Thymus (tissue), 11 donors: ENCODE measurements around the gene IER5L. TPM values are rescaled to one million over a fixed set of nuclear protein-coding genes. Genes with fewer than 3 reads are reported as not detected.

ENCODE experiments used
- DNase-seq, 9 donors: peaks; one replicate each; pipeline ENCODE4 v3.0.0-alpha.2; 2013; ENCODE audit warnings: low spot score in 9 of 9, low read depth in 6 of 9, missing footprints in 1 of 9
- H3K27ac ChIP-seq, 2 donors: one replicate each; pipeline ENCODE4 v1.5.1; 2013; ENCODE audit warnings: control low read depth in 1 of 2, low read depth in 1 of 2, low read length in 1 of 2, mild to moderate bottlenecking in 1 of 2, moderate library complexity in 1 of 2
- H3K27me3 ChIP-seq, 2 donors: one replicate each; pipeline ENCODE4 v1.5.1; 2013; ENCODE audit warnings: low read length in 1 of 2; ENCODE audit not compliant: control insufficient read depth in 2 of 2, insufficient read depth in 1 of 2
- H3K36me3 ChIP-seq, 2 donors: one replicate each; pipeline ENCODE4 v1.5.1; 2013; ENCODE audit warnings: low read length in 1 of 2, mild to moderate bottlenecking in 1 of 2, moderate library complexity in 1 of 2; ENCODE audit not compliant: control insufficient read depth in 2 of 2, insufficient read depth in 2 of 2
- H3K4me1 ChIP-seq, 2 donors: one replicate each; pipeline ENCODE4 v1.5.1; 2013; ENCODE audit warnings: low read length in 2 of 2; ENCODE audit not compliant: control insufficient read depth in 2 of 2, insufficient read depth in 2 of 2
- H3K4me3 ChIP-seq, 2 donors: one replicate each; pipeline ENCODE4 v1.5.1; 2013; ENCODE audit warnings: low read length in 2 of 2, control low read depth in 1 of 2, mild to moderate bottlenecking in 1 of 2
- H3K9me3 ChIP-seq, 2 donors: one replicate each; pipeline ENCODE4 v1.5.1; 2013; ENCODE audit warnings: low read length in 1 of 2, mild to moderate bottlenecking in 1 of 2; ENCODE audit not compliant: control insufficient read depth in 2 of 2, insufficient read depth in 1 of 2
- WGBS: extraction: QIAGEN DNeasy Blood & Tissue Kit; methylation state at CpG from one replicate; pipeline ENCODE4 v1.1.7; 2013; 5-methylcytosine and 5-hydroxymethylcytosine counted together
- polyA plus RNA-seq: library from polyadenylated mRNA; stranded (reverse); fragments of 200-250 nt; gene quantifications from one replicate; pipeline ENCODE4 v1.2.3, GENCODE V29; 2013
- total RNA-seq: library from RNA; stranded (reverse); fragments of 120-200 nt; gene quantifications from one replicate; pipeline ENCODE4 v1.2.4, GENCODE V29; 2013
- donor health status: healthy.

The IER5L gene
- total and polyA plus RNA-seq, 2 donors = 4.2 to 13.7 TPM

DNA sequence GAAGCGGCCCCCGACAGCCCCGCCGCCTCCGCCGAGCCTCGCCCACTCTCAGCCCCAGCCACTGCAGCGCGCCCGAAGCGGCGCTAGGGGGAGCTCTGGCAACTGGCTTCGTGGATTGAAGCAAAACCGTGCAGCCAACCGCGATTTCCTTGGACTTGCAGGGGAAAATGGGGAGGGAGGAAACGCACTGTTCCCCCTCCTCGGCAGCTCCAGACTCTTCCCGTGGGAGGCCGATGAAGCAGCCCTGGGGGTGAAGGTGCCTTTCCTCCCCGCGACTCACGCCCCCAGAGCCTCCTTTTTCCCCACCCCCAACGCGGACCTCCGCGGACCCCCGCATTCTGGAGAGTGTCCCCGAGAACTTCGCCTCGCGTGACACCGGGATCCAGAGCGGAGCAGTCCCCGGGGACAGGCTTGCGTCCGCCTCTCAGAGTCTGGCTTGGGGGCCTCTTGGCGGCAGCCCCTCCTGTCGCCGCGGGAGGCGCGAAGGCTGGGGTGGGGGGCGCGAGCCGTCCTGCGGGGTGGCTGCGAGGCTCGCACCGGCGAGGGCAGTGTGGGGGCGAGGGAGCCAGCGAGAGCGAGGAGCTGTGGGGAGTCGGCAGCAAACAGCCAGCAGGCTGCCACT, 3.8 kb downstream of the IER5L start:
- H3K4me1 ChIP-seq = peaks cover 24 to 51% of the 10 kb centered on the region in 2 donors
- under 1% methylated on average over 55 of the region's 55 CpGs for WGBS
- peak overlapping the region; percentile 77 to 86 for H3K27ac ChIP-seq

DNA sequence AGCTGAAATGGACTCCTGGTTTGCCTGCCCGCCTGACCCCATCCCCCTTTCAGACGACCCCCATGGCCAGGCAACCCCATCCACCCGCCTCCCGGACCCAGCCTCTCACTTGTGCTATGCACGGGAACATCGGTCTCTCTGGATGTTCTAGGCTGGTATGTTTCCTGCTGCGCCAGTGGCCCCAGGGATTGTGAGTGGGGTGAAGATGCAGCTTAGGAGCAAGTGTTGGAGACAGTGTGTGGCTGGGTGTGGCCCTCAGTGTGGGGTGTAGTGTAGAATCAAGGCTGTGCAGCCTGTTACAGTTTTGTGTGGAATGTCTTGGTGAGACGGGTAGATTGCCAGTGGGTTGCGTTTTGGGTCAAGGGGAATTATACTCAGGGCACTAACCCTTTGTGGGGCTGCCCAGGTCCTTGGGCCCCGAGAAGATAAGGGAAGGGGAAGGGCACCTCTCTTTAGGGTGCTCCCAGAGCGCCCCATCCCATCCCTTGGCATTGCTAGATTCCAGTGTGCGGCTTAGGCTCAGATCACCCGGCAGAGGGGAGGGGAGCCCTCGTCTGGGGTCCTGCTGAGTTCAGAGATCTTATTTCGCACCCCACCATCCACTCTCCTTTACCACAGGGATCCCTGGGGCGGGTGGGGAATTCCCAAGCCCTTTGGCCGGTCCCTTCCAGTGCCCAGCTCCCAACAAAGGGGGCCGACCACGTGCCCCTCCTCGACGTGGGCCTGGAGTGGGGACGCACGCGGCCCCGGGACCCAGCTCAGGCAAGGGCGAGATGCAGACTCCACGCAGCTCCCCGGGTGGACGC, 4.6 kb downstream of the IER5L start:
- Histone ChIP-seq H3K27me3 (peaks cover 41 to 69% of the 10 kb centered on the region in 2 donors), H3K27ac (no peak overlapping the region), H3K9me3 (peaks cover 0 to 17% of the 10 kb centered on the region in 2 donors), H3K4me1 (peaks cover 22 to 45% of the 10 kb centered on the region in 2 donors), H3K36me3 (no peaks in the 10 kb centered on the region), H3K4me3 (peak overlapping the region; percentile 51 to 73)
- DNase-seq = no peak
- WGBS = 39% methylated on average over 29 of the region's 29 CpGs

More for the DNA sequence above, 3.8 kb downstream of the IER5L start:
- H3K36me3 ChIP-seq = no peaks in the 10 kb centered on the region
- peak overlapping the region; percentile 51 to 73 for H3K4me3 ChIP-seq
- peaks cover 41 to 76% of the 10 kb centered on the region in 2 donors for H3K27me3 ChIP-seq
- H3K9me3 ChIP-seq = peaks cover 0 to 17% of the 10 kb centered on the region in 2 donors
- peak in 8 of 9 donors; percentile 51 to 88 (median 76) for DNase-seq

DNA sequence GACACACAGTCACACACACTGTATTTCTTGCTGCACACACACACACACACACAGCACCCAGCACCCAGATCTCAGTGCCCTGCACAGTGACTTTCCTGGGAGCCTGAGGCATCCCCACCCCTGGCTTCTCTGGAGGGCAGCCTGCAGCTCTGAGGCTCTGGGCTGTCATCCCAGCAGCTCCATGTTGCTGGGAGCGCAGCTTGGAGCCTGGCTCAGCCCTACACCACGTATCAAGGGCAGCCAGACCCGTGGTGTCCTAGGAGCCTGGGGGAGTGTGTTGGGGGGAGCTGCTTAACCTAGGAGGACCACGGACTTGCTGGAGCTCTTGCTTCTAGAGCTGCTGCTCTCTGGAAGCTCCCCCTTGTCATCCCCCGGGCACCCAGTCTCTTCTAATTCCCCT, 5.2 kb downstream of the IER5L start:
- H3K9me3 ChIP-seq = peaks cover 0 to 17% of the 10 kb centered on the region in 2 donors
- no peak overlapping the region for H3K27ac ChIP-seq
- WGBS = 72% methylated on average over 5 of the region's 5 CpGs
- no peak for DNase-seq
- H3K4me3 ChIP-seq = no peak overlapping the region
- H3K36me3 ChIP-seq = no peaks in the 10 kb centered on the region
- H3K4me1 ChIP-seq = peaks cover 19 to 45% of the 10 kb centered on the region in 2 donors
- H3K27me3 ChIP-seq = peaks cover 41 to 63% of the 10 kb centered on the region in 2 donors

DNA sequence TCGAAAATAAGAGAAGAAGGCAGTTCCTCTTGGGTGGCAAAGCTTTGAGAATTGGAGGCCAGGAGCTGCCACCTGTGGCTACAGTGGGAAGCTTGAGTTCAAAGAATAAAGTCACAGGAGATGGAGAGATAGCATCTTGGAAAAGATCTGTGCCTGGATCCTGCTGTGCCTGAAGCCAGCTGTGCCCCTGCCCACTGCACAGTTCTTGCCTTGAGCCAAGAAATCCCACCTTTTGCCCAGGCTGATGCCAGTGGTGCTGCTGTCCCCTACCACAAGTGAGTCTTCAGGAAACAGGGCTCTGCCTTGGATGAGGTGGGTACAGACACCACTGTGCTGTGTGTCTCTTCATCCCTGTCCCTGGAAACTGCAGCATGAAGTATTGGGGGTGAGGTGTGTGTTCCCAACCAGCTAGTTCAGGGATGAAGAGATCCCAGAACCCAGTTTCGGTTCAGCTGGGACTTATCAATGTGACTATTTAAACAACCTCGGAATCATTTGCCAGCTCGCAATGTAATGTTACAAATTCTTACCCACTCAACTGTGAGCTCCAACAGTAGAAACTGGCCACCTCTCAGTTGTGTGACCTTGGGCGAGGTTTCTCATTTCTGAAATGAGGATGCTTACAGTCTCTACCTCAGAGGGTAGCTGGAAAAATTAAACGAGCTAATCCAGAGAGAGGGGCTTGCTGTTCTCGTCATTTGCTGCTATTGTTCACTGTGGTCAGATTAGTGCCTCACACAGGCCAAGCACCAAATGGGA, 5.9 kb downstream of the IER5L start:
- Histone ChIP-seq H3K27ac (no peak overlapping the region), H3K27me3 (peaks cover 36 to 61% of the 10 kb centered on the region in 2 donors), H3K4me3 (no peak overlapping the region), H3K9me3 (peaks cover 0 to 17% of the 10 kb centered on the region in 2 donors), H3K4me1 (peaks cover 24 to 48% of the 10 kb centered on the region in 2 donors), H3K36me3 (no peaks in the 10 kb centered on the region)
- no peak for DNase-seq
- WGBS = 91% methylated on average over 7 of the region's 7 CpGs

DNA sequence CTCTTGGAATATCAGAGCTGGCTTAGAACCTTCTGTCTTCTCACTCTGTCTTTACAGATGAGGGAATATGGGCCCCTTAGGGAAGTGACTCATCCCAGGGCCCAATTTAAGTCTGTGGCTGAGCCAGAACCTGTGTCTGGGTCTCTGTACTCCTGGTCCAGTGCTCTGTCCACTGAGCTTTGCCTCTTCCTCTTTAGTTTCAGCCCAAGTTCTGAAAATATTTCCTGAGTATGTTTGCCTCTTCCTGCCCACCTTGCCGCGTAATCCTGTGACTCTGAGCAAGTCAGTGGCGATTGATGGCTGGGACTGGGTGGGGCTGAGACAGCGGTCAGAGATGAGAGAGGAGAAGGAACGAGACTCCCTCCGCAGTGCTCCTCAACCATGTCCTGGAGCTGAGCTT, 7.8 kb downstream of the IER5L start:
- Histone ChIP-seq H3K27me3 (peaks cover 24 to 41% of the 10 kb centered on the region in 2 donors), H3K4me1 (peaks cover 19 to 37% of the 10 kb centered on the region in 2 donors), H3K4me3 (no peak overlapping the region), H3K27ac (no peak overlapping the region), H3K36me3 (no peaks in the 10 kb centered on the region), H3K9me3 (peaks cover 0 to 11% of the 10 kb centered on the region in 2 donors)
- 68% methylated on average over 6 of the region's 6 CpGs for WGBS
- no peak for DNase-seq

DNA sequence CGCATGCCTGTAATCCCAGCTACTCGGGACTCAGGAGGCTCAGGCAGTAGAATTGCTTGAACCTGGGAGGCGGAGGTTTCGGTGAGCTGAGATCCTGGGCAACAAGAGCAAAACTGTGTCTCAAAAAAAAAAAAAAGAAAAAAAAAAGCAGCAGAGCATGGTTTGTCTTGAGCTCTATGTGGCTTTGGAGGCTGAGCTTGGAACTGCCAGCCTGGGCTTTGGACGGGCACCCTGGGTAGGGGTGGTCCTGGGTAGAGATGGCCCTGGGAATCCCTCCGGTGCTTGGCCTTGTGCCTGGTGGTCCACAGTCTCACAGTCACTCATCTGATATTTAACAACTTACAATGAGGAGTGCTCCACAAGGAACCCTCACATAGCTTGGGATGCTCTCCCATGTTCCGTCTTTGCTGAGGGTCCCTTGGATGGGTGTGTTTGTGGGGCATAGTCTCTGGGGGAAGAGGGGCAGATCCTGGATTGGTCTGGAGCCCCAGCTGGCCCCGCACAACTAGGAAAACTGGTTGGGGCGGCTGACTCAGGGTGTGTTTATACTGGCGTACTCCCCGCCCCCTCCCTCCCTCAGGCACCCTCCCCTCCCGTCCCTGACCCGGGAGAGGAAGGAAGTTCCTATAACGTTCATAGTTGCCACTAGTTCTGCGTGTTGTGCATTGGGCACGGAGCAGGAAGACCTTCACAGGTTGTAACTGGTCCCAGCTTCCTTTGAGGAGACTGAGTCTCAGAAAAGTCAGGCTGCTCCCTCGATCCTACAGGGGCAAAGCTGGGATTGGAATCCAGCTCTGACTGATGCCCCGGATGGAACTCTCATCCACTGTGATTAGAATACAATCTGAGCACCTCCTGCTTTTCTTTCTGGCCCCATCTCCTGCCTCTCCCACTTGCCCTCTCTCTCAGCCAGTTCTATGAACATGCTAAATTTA, 11.2 kb downstream of the IER5L start:
- H3K4me1 ChIP-seq = peaks cover 8 to 17% of the 10 kb centered on the region in 2 donors

DNA sequence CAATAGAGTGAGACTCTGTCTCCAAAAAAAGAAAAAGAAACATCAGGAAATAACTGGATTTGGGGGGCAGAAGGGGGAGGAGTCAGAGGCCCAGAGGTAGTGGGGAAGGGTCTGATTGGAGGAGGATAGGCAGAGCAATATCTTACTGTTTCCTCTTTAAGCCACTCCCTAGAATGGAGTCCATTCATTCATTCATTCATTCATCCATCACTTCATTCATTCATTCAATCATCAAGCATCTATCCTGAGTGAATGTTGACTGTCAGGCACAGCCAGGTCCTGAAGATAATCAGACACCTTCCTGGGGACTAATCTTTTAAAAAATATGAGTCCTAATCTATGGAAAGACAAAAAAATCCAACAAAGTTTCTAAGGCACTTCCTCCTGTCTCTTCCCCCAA, 12.9 kb downstream of the IER5L start:
- Histone ChIP-seq H3K27me3 (no peaks in the 10 kb centered on the region), H3K4me1 (peaks cover 8 to 17% of the 10 kb centered on the region in 2 donors), H3K4me3 (no peak overlapping the region), H3K36me3 (no peaks in the 10 kb centered on the region), H3K27ac (no peak overlapping the region), H3K9me3 (no peaks in the 10 kb centered on the region)
- no peak for DNase-seq

More for the DNA sequence above, 11.2 kb downstream of the IER5L start:
- Histone ChIP-seq H3K4me3 (peak overlapping the region in 1 of 2 donors; percentile 19), H3K27me3 (peaks cover 0 to 8% of the 10 kb centered on the region in 2 donors), H3K36me3 (no peaks in the 10 kb centered on the region), H3K27ac (peak overlapping the region; percentile 20 to 56), H3K9me3 (no peaks in the 10 kb centered on the region)
- 29% methylated on average over 18 of the region's 18 CpGs for WGBS
- peak in 5 of 9 donors; percentile 32 to 73 (median 48) for DNase-seq

DNA sequence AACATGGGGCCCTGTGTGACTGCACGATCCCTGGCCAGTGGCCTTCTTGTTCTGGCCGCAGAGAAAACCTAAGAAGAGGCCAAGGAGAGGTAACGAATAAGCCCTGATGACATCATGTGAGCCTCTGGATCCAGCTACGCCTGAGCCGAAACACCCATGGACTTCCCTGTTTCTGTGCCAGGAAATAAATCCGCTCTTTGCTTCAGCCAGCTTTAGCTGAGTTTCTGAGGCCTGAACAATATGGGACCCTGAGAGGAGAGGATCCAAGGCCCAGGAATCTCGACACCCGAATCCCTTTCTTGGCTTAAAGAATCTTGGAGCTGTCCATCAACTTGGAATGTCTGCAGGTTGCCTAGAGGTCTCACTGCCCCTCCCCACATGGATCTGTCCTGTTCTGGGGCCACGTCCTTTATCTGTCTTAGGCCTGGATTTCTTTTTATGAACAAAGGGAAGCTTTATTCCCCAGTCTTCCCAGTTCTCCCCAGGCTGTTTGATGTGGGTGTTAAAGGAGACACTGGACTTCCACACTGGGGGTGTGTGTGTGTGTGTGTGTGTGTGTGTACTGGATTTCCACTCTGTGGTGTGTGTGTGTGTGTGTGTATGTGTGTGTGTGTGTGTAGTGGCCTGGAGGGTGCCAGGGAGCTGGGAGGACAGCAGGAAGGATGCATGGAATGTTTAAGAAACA, 13.7 kb downstream of the IER5L start:
- Histone ChIP-seq H3K9me3 (no peaks in the 10 kb centered on the region), H3K4me1 (peaks cover 8 to 17% of the 10 kb centered on the region in 2 donors), H3K27me3 (no peaks in the 10 kb centered on the region), H3K27ac (peak overlapping the region in 1 of 2 donors; percentile 26), H3K36me3 (no peaks in the 10 kb centered on the region), H3K4me3 (no peak overlapping the region)
- WGBS = 94% methylated on average over 9 of the region's 9 CpGs
- no peak for DNase-seq
